Measurements from ENCODE around the gene NADK. TPM values are rescaled to one million over a fixed set of nuclear protein-coding genes. Genes with fewer than 3 reads are reported as not detected.
"Not testable (repeated sequence)": the region's sequence is repeated elsewhere in the genome, so short reads cannot be mapped to it uniquely, and the experiment has no call there.

NADK gene
- total and polyA plus RNA-seq, 2 donors from 2014 or later = 37.9 to 76.3 TPM

- H3K27me3 ChIP-seq (ENCODE audit: control insufficient read depth, insufficient read depth, low read length); H3K4me1 ChIP-seq (ENCODE audit: control insufficient read depth in 2 of 3, insufficient read depth in 2 of 3, low read depth in 1 of 3, low read length in 3 of 3); H3K9me3 ChIP-seq (ENCODE audit: control insufficient read depth in 2 of 3, insufficient read depth in 1 of 3, low read length in 3 of 3); H3K27ac ChIP-seq (ENCODE audit: low read depth in 2 of 2, low read length in 2 of 2); FAIRE-seq; intact Hi-C loops (cut with DNase I); H3K36me3 ChIP-seq (ENCODE audit: control insufficient read depth in 2 of 3, insufficient read depth in 3 of 3, low read length in 3 of 3); H3K4me3 ChIP-seq (ENCODE audit: low read length in 3 of 3); H3K9ac ChIP-seq (ENCODE audit: low read length in 3 of 3): not testable (repeated sequence)
- DNase-seq = peak in 1 of 5 donors; percentile 36
Measured at GRCh38 chr1:1726088-1726487, 52.2 kb downstream of the NADK start.

GRCh38 chr1:1724035-1724864 is 54.0 kb downstream of the NADK start, which contains the start of gene CDK11A:
CDK11A (minus strand) TSS chr1:1724357; CDS start chr1:1722818, 1,539 bp downstream.
- H3K9ac ChIP-seq (ENCODE audit: low read length in 3 of 3); H3K9me3 ChIP-seq (ENCODE audit: control insufficient read depth in 2 of 3, insufficient read depth in 1 of 3, low read length in 3 of 3); H3K27me3 ChIP-seq (ENCODE audit: control insufficient read depth, insufficient read depth, low read length); H3K4me1 ChIP-seq (ENCODE audit: control insufficient read depth in 2 of 3, insufficient read depth in 2 of 3, low read depth in 1 of 3, low read length in 3 of 3); intact Hi-C loops (cut with DNase I): not testable (repeated sequence)
- DNase-seq (peak; percentile 96 to 100 (median 99)), FAIRE-seq (peak; percentile 66)
- peak within 1 kb of the TSS; percentile 67 to 72 for H3K27ac ChIP-seq (ENCODE audit: low read depth in 2 of 2, low read length in 2 of 2)
- H3K36me3 ChIP-seq (ENCODE audit: control insufficient read depth in 2 of 3, insufficient read depth in 3 of 3, low read length in 3 of 3) = peaks cover 5 to 12% (median 10%) of the 10 kb centered on the region in 3 donors
- H3K4me3 ChIP-seq (ENCODE audit: low read length in 3 of 3) = peak within 1 kb of the TSS; percentile 50 to 51 (median 50)
- TF ChIP-seq CTCF (IDR thresholded peaks at IDR 0.05; ENCODE audit: borderline replicate concordance, extremely low read depth, insufficient read depth) = peak; percentile 7

- no peak overlapping the region for H3K4me3 ChIP-seq (ENCODE audit: low read length in 3 of 3)
- H3K9ac ChIP-seq (ENCODE audit: low read length in 3 of 3) = no peak overlapping the region
- no peak for FAIRE-seq
- H3K27ac ChIP-seq (ENCODE audit: low read depth in 2 of 2, low read length in 2 of 2) = no peak overlapping the region
- H3K36me3 ChIP-seq (ENCODE audit: control insufficient read depth in 2 of 3, insufficient read depth in 3 of 3, low read length in 3 of 3) = peaks cover 7 to 22% (median 12%) of the 10 kb centered on the region in 3 donors
- no peaks in the 10 kb centered on the region for H3K4me1 ChIP-seq (ENCODE audit: control insufficient read depth in 2 of 3, insufficient read depth in 2 of 3, low read depth in 1 of 3, low read length in 3 of 3)
- no peaks in the 10 kb centered on the region for H3K27me3 ChIP-seq (ENCODE audit: control insufficient read depth, insufficient read depth, low read length)
- intact Hi-C loops (cut with DNase I) = no loop called here
- no peak for TF ChIP-seq CTCF (IDR thresholded peaks at IDR 0.05; ENCODE audit: borderline replicate concordance, extremely low read depth, insufficient read depth)
- no peak for DNase-seq
- H3K9me3 ChIP-seq (ENCODE audit: control insufficient read depth in 2 of 3, insufficient read depth in 1 of 3, low read length in 3 of 3) = no peaks in the 10 kb centered on the region
Measured at GRCh38 chr1:1721201-1721600, 57.1 kb downstream of the NADK start.

GRCh38 chr1:1715109-1715883 is 63.0 kb downstream of the NADK start:
- H3K27me3 ChIP-seq (ENCODE audit: control insufficient read depth, insufficient read depth, low read length); H3K4me1 ChIP-seq (ENCODE audit: control insufficient read depth in 2 of 3, insufficient read depth in 2 of 3, low read depth in 1 of 3, low read length in 3 of 3); FAIRE-seq; intact Hi-C loops (cut with DNase I); H3K27ac ChIP-seq (ENCODE audit: low read depth in 2 of 2, low read length in 2 of 2); H3K9me3 ChIP-seq (ENCODE audit: control insufficient read depth in 2 of 3, insufficient read depth in 1 of 3, low read length in 3 of 3); H3K4me3 ChIP-seq (ENCODE audit: low read length in 3 of 3); H3K9ac ChIP-seq (ENCODE audit: low read length in 3 of 3): not testable (repeated sequence)
- H3K36me3 ChIP-seq (ENCODE audit: control insufficient read depth in 2 of 3, insufficient read depth in 3 of 3, low read length in 3 of 3) = peaks cover 2 to 12% (median 6%) of the 10 kb centered on the region in 3 donors
- DNase-seq = peak in 1 of 5 donors; percentile 8

GRCh38 chr1:1707897-1708296 is 70.4 kb downstream of the NADK start:
- H3K9ac ChIP-seq (ENCODE audit: low read length in 3 of 3); H3K4me1 ChIP-seq (ENCODE audit: control insufficient read depth in 2 of 3, insufficient read depth in 2 of 3, low read depth in 1 of 3, low read length in 3 of 3); H3K4me3 ChIP-seq (ENCODE audit: low read length in 3 of 3); H3K27me3 ChIP-seq (ENCODE audit: control insufficient read depth, insufficient read depth, low read length); H3K27ac ChIP-seq (ENCODE audit: low read depth in 2 of 2, low read length in 2 of 2); H3K36me3 ChIP-seq (ENCODE audit: control insufficient read depth in 2 of 3, insufficient read depth in 3 of 3, low read length in 3 of 3); FAIRE-seq; H3K9me3 ChIP-seq (ENCODE audit: control insufficient read depth in 2 of 3, insufficient read depth in 1 of 3, low read length in 3 of 3); DNase-seq; intact Hi-C loops (cut with DNase I): not testable (repeated sequence)

GRCh38 chr1:1707241-1707640 is 71.0 kb downstream of the NADK start:
- H3K36me3 ChIP-seq (ENCODE audit: control insufficient read depth in 2 of 3, insufficient read depth in 3 of 3, low read length in 3 of 3); H3K27me3 ChIP-seq (ENCODE audit: control insufficient read depth, insufficient read depth, low read length); H3K4me3 ChIP-seq (ENCODE audit: low read length in 3 of 3); FAIRE-seq; H3K4me1 ChIP-seq (ENCODE audit: control insufficient read depth in 2 of 3, insufficient read depth in 2 of 3, low read depth in 1 of 3, low read length in 3 of 3); H3K9me3 ChIP-seq (ENCODE audit: control insufficient read depth in 2 of 3, insufficient read depth in 1 of 3, low read length in 3 of 3); intact Hi-C loops (cut with DNase I); H3K27ac ChIP-seq (ENCODE audit: low read depth in 2 of 2, low read length in 2 of 2); H3K9ac ChIP-seq (ENCODE audit: low read length in 3 of 3): not testable (repeated sequence)
- peak in 1 of 5 donors; percentile 4 for DNase-seq
